ENCODE measurements around the gene XRCC6. TPM values are rescaled to one million over a fixed set of nuclear protein-coding genes. Genes with fewer than 3 reads are reported as not detected.

Gene XRCC6
- total and polyA plus RNA-seq, 2 of the 4 experiments (the other 2 are of a cell fraction) = 202 to 401 TPM

- dilution Hi-C loops (cut with HindIII; ENCODE audit: low sequenced_read_pairs, unreplicated experiment) (no loop called here), in situ Hi-C loops (cut with MboI; ENCODE audit: low sequenced_read_pairs) (no loop called here), intact Hi-C loops (cut with micrococcal nuclease) (no loop called here)
- ChIA-PET POLR2A (ENCODE audit: unreplicated experiment) (no interaction called here), CTCF (no interaction called here)
- Histone ChIP-seq H3K36me3 (ENCODE audit: control insufficient read depth, insufficient read depth, low read length) (peaks cover 45% of the 10 kb centered on the region), H3K9me1 (ENCODE audit: insufficient read depth, low read length) (0 out of 2 replicates have a peak, but pooled peaks cover 7% of the 10 kb centered on the region), H3K4me2 (ENCODE audit: low read depth, low read length) (no peak overlapping the region), H4K91ac (ENCODE audit: insufficient read depth, low read depth, low read length) (no peak overlapping the region), H2BK20ac (ENCODE audit: low read depth, low read length) (no peak overlapping the region), H3K4me1 (ENCODE audit: control insufficient read depth, insufficient read depth, low read length) (0 out of 2 replicates have a peak, but pooled peaks cover 1% of the 10 kb centered on the region), H2BK120ac (ENCODE audit: low read depth, low read length) (no peak overlapping the region), H3K4ac (ENCODE audit: low read depth, low read length) (no peak overlapping the region), H4K8ac (ENCODE audit: low read depth in 2 of 2, low read length in 2 of 2) (no peak overlapping the region), H3K27ac (ENCODE audit: insufficient read depth, low read length) (no peak overlapping the region), H2AK9ac (replicated peaks; ENCODE audit: low read depth, low read length, poor library complexity) (no peak overlapping the region), H4K20me1 (ENCODE audit: insufficient read depth, low read length) (peaks cover 10% of the 10 kb centered on the region), H3K79me1 (ENCODE audit: low read depth in 1 of 2, low read length in 2 of 2) (peaks cover 5 to 32% of the 10 kb centered on the region in 2 experiments; a peak in 3 of 4 replicates), H2AFZ (replicated peaks; ENCODE audit: low read length, poor library complexity) (no peak overlapping the region), H3K18ac (ENCODE audit: low read depth, low read length) (no peak overlapping the region), H3K56ac (ENCODE audit: extremely low read depth, insufficient read depth, low read length) (no peak overlapping the region), H3K23ac (ENCODE audit: low read depth, low read length) (no peak overlapping the region), H3K9me3 (ENCODE audit: control insufficient read depth, insufficient read depth, low read length) (no peaks in the 10 kb centered on the region), H4K5ac (ENCODE audit: low read depth, low read length) (no peak overlapping the region), H2BK5ac (ENCODE audit: low read depth, low read length, poor library complexity, severe bottlenecking) (no peak overlapping the region), H3K14ac (replicated peaks; ENCODE audit: low read depth, low read length) (no peak overlapping the region), H3K4me3 (ENCODE audit: insufficient read depth, low read depth, low read length) (no peak overlapping the region), H2BK15ac (ENCODE audit: low read depth, low read length) (no peak overlapping the region), H3K9ac (ENCODE audit: low read depth, low read length) (no peak overlapping the region), H3K27me3 (ENCODE audit: control insufficient read depth, insufficient read depth, low read length) (no peaks in the 10 kb centered on the region), H2AK5ac (ENCODE audit: low read depth, low read length) (no peak overlapping the region)
- WGBS, 2 experiments (ENCODE audit: extremely low coverage in 2 of 2, insufficient read length in 1 of 2) = no CpG with 5 or more reads among the region's 2 CpGs
- no peak for ATAC-seq (ENCODE audit: low read depth)
- no peak for DNase-seq
- TF ChIP-seq POLR2A (IDR thresholded peaks at IDR 0.05; ENCODE audit: low read depth, low read length) = no peak
- TF ChIP-seq RCOR1 (IDR thresholded peaks at IDR 0.05; ENCODE audit: insufficient replicate concordance, low read length) = no peak
- no peak for TF ChIP-seq USF2 (IDR thresholded peaks at IDR 0.05; ENCODE audit: low read depth, low read length)
- no peak for TF ChIP-seq CEBPB (IDR thresholded peaks at IDR 0.05; ENCODE audit: low read depth, low read length)
- no peak for TF ChIP-seq MXI1 (IDR thresholded peaks at IDR 0.05; ENCODE audit: borderline replicate concordance, low read depth, low read length)
- TF ChIP-seq RAD21 (IDR thresholded peaks at IDR 0.05; ENCODE audit: low read length) = no peak
- no peak for TF ChIP-seq RFX5 (IDR thresholded peaks at IDR 0.05; ENCODE audit: low read depth, low read length)
- no peak for TF ChIP-seq CTCF (conservative IDR thresholded peaks at IDR 0.05; ENCODE audit: low read depth, low read length)
- no peak for TF ChIP-seq MAFK (IDR thresholded peaks at IDR 0.05; ENCODE audit: low read depth, low read length)
- TF ChIP-seq MAZ (IDR thresholded peaks at IDR 0.05; ENCODE audit: borderline replicate concordance, low read depth, low read length) = no peak
- no peak for TF ChIP-seq CHD1 (IDR thresholded peaks at IDR 0.05; ENCODE audit: low read depth, low read length)
- TF ChIP-seq ELK1 (IDR thresholded peaks at IDR 0.05; ENCODE audit: borderline replicate concordance, low read depth, low read length) = no peak
- TF ChIP-seq BHLHE40 (IDR thresholded peaks at IDR 0.05; ENCODE audit: low read depth, low read length) = no peak
- no peak for TF ChIP-seq NFE2L2 (IDR thresholded peaks at IDR 0.05; ENCODE audit: low read depth, low read length)
- TF ChIP-seq SMC3 (IDR thresholded peaks at IDR 0.05; ENCODE audit: low read depth, low read length) = no peak
- no peak for TF ChIP-seq FOS (IDR thresholded peaks at IDR 0.05; ENCODE audit: low read depth, low read length)
- BruUV-seq (replicated peaks) = no TSS peak
These were observed 40.6 kb downstream of the XRCC6 start for GRCh38 chr22:41661713-41662112.
